KMS-11 (cell line): ENCODE measurements around the gene REPS1.

Experiments
- H2AFZ ChIP-seq: fragments of 200-600 bp; sonication (generic); 2 replicates; pipeline ENCODE4 v1.6.1; 2016; ENCODE audit warnings: antibody characterized with exemption, mixed run types, low read depth
- H3K27ac ChIP-seq: fragments of 200-600 bp; sonication (generic); 2 replicates; pipeline ENCODE4 v1.6.1; 2016; ENCODE audit warnings: mild to moderate bottlenecking, mixed run types
- H3K27me3 ChIP-seq: fragments of 200-600 bp; sonication (generic); 2 replicates; pipeline ENCODE4 v1.6.1; 2017; ENCODE audit warnings: mild to moderate bottlenecking, low read depth, mixed run types, moderate library complexity; ENCODE audit not compliant: insufficient read depth
- H3K36me3 ChIP-seq: fragments of 200-600 bp; sonication (generic); 2 replicates; pipeline ENCODE4 v1.6.1; 2017; ENCODE audit warnings: mild to moderate bottlenecking, mixed run types; ENCODE audit not compliant: insufficient read depth
- H3K4me1 ChIP-seq: fragments of 200-600 bp; sonication (generic); 2 replicates; pipeline ENCODE4 v1.6.1; 2016; ENCODE audit warnings: mild to moderate bottlenecking, low read depth, mixed run types; ENCODE audit not compliant: poor library complexity, severe bottlenecking
- H3K4me2 ChIP-seq: fragments of 200-600 bp; sonication (generic); 2 replicates; pipeline ENCODE4 v1.7.0; 2016; ENCODE audit warnings: mild to moderate bottlenecking, mixed run types
- H3K4me3 ChIP-seq: fragments of 200-600 bp; sonication (generic); IDR thresholded peaks from 2 replicates; pipeline ENCODE4 v1.6.1; 2017; ENCODE audit warnings: low read depth, low read length, mixed read lengths; ENCODE audit not compliant: insufficient read depth
- H3K79me2 ChIP-seq: fragments of 200-600 bp; sonication (generic); 2 replicates; pipeline ENCODE4 v1.6.1; 2016; ENCODE audit warnings: low read depth, mixed run types; ENCODE audit not compliant: insufficient read depth
- H3K9ac ChIP-seq: fragments of 200-600 bp; sonication (generic); 2 replicates; pipeline ENCODE4 v1.6.1; 2016; ENCODE audit warnings: mild to moderate bottlenecking, mixed run types
- H4K20me1 ChIP-seq: fragments of 200-600 bp; sonication (generic); 2 replicates; pipeline ENCODE4 v1.6.1; 2016; ENCODE audit warnings: mild to moderate bottlenecking, mixed run types; ENCODE audit not compliant: insufficient read depth
- CTCF ChIP-seq: fragments of 200-600 bp; sonication (generic); conservative IDR thresholded peaks from 2 replicates; pipeline ENCODE4 v1.6.1; 2017; ENCODE audit warnings: low read depth, mild to moderate bottlenecking, antibody characterized with exemption, low read length, moderate library complexity, mixed read lengths

Gene REPS1

GRCh38 chr6:139013185-139013800 lies 25.2 kb upstream of the REPS1 start:
- Histone ChIP-seq H3K27me3 (no peaks in the 10 kb centered on the region), H3K79me2 (no peaks in the 10 kb centered on the region), H3K27ac (no peak overlapping the region), H3K9ac (no peak overlapping the region), H4K20me1 (no peaks in the 10 kb centered on the region), H3K36me3 (no peaks in the 10 kb centered on the region), H2AFZ (no peak overlapping the region), H3K4me2 (no peak overlapping the region), H3K4me1 (no peaks in the 10 kb centered on the region), H3K4me3 (no peak overlapping the region)
- no peak for TF ChIP-seq CTCF

- no peak overlapping the region for H3K9ac ChIP-seq
Measured at GRCh38 chr6:139011980-139012379, 23.9 kb upstream of the REPS1 start.

GRCh38 chr6:139010674-139011073 lies 22.6 kb upstream of the REPS1 start:
- no peak for TF ChIP-seq CTCF
- no peak overlapping the region for H3K4me3 ChIP-seq
- no peak overlapping the region for H2AFZ ChIP-seq
- no peaks in the 10 kb centered on the region for H3K4me1 ChIP-seq
- no peak overlapping the region for H3K27ac ChIP-seq
- H3K79me2 ChIP-seq: no peaks in the 10 kb centered on the region
- H3K36me3 ChIP-seq: no peaks in the 10 kb centered on the region
- no peak overlapping the region for H3K4me2 ChIP-seq
- H3K27me3 ChIP-seq: no peaks in the 10 kb centered on the region
- no peak overlapping the region for H3K9ac ChIP-seq
- no peaks in the 10 kb centered on the region for H4K20me1 ChIP-seq

More at GRCh38 chr6:139011980-139012379, 23.9 kb upstream of the REPS1 start:
- H3K4me2 ChIP-seq: no peak overlapping the region
- no peaks in the 10 kb centered on the region for H3K79me2 ChIP-seq
- H3K27ac ChIP-seq: no peak overlapping the region
- no peaks in the 10 kb centered on the region for H3K4me1 ChIP-seq
- no peak overlapping the region for H3K4me3 ChIP-seq
- no peak overlapping the region for H2AFZ ChIP-seq
- H3K36me3 ChIP-seq: no peaks in the 10 kb centered on the region
- no peaks in the 10 kb centered on the region for H3K27me3 ChIP-seq
- no peak for TF ChIP-seq CTCF
- no peaks in the 10 kb centered on the region for H4K20me1 ChIP-seq

- no peak overlapping the region for H2AFZ ChIP-seq
- no peaks in the 10 kb centered on the region for H4K20me1 ChIP-seq
- no peaks in the 10 kb centered on the region for H3K4me1 ChIP-seq
- TF ChIP-seq CTCF: no peak
- H3K27ac ChIP-seq: no peak overlapping the region
- no peak overlapping the region for H3K4me2 ChIP-seq
- H3K27me3 ChIP-seq: no peaks in the 10 kb centered on the region
- no peaks in the 10 kb centered on the region for H3K79me2 ChIP-seq
- H3K9ac ChIP-seq: no peak overlapping the region
- H3K4me3 ChIP-seq: no peak overlapping the region
- no peaks in the 10 kb centered on the region for H3K36me3 ChIP-seq
Measured at GRCh38 chr6:139008117-139008516, 20.1 kb upstream of the REPS1 start.
